SK-N-SH treated with all-trans-retinoic acid at 6 μM for 48 hours (cell line): ENCODE data around the gene SYNGAP1.

Experiments
- ARNTL ChIP-seq: fragments of 450-650 bp; formaldehyde crosslinking; IDR thresholded peaks from 2 replicates; pipeline ENCODE4 v1.5.0; 2020; ENCODE audit warnings: low read depth, mild to moderate bottlenecking, moderate library complexity, borderline replicate concordance
- GLIS3 ChIP-seq: fragments of 250-450 bp; sonication (Bioruptor Pico); IDR thresholded peaks from 2 replicates; pipeline ENCODE4 v1.5.0; 2020; ENCODE audit warnings: mild to moderate bottlenecking, moderate library complexity
- ISL1 ChIP-seq: fragments of 250-450 bp; sonication (Bioruptor Pico); IDR thresholded peaks from 2 replicates; pipeline ENCODE4 v2.1.2; 2022; ENCODE audit warnings: mild to moderate bottlenecking, moderate library complexity
- ZFP30 ChIP-seq: fragments of 450-650 bp; formaldehyde crosslinking; IDR thresholded peaks from 2 replicates; pipeline ENCODE4 v1.5.0; 2022; ENCODE audit warnings: mild to moderate bottlenecking, moderate library complexity
- ZNF565 ChIP-seq: fragments of 450-650 bp; formaldehyde crosslinking; conservative IDR thresholded peaks from 2 replicates; pipeline ENCODE4 v1.5.0; 2020; ENCODE audit warnings: low read depth, mild to moderate bottlenecking, moderate library complexity
- TF ChIP-seq, protein P1 (sequence below): fragments of 250-450 bp; sonication (Bioruptor Pico); IDR thresholded peaks from 2 replicates; pipeline ENCODE4 v1.8.0; 2020; ENCODE audit warnings: mild to moderate bottlenecking, moderate library complexity, borderline replicate concordance

GRCh38 chr6:33417128-33417902 is 2.5 kb upstream of the SYNGAP1 start:
- TF ChIP-seq ARNTL (CRISPR knock-in tag): no peak
- no peak for TF ChIP-seq ZFP30 (CRISPR knock-in tag)
- no peak for TF ChIP-seq GLIS3 (CRISPR knock-in tag)
- TF ChIP-seq, protein P1, sequence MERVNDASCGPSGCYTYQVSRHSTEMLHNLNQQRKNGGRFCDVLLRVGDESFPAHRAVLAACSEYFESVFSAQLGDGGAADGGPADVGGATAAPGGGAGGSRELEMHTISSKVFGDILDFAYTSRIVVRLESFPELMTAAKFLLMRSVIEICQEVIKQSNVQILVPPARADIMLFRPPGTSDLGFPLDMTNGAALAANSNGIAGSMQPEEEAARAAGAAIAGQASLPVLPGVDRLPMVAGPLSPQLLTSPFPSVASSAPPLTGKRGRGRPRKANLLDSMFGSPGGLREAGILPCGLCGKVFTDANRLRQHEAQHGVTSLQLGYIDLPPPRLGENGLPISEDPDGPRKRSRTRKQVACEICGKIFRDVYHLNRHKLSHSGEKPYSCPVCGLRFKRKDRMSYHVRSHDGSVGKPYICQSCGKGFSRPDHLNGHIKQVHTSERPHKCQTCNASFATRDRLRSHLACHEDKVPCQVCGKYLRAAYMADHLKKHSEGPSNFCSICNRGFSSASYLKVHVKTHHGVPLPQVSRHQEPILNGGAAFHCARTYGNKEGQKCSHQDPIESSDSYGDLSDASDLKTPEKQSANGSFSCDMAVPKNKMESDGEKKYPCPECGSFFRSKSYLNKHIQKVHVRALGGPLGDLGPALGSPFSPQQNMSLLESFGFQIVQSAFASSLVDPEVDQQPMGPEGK (CRISPR knock-in tag): no peak
- no peak for TF ChIP-seq ZNF565
- no peak for TF ChIP-seq ISL1 (CRISPR knock-in tag)
